Left lung (tissue), 10 donors: ENCODE results near the gene MYO15A. TPM values are rescaled to one million over a fixed set of nuclear protein-coding genes. Genes with fewer than 3 reads are reported as not detected.

Source experiments
- ATAC-seq: fragments of 200-7000 bp; cut with Tn5 transposase; one replicate; pipeline ENCODE4 v1.9.1; 2020; ENCODE audit warnings: moderate library complexity
- DNase-seq, 4 donors: peaks; one replicate each; pipeline ENCODE4 v3.0.0-alpha.2; 2013 to 2020
- H3K27ac ChIP-seq, 2 donors: fragments of 200-600 bp; sonication (generic) in 1 of 2; one replicate each; pipeline versions ENCODE4 v1.5.0 to v1.8.0; 2020 to 2021
- H3K27me3 ChIP-seq, 2 donors: fragments of 200-600 bp; sonication (generic) in 1 of 2; one replicate each; pipeline versions ENCODE4 v1.5.0 to v1.8.0; 2020 to 2021
- H3K36me3 ChIP-seq, 2 donors: fragments of 200-600 bp; sonication (generic) in 1 of 2; one replicate each; pipeline versions ENCODE4 v1.5.0 to v1.8.0; 2020 to 2021
- H3K4me1 ChIP-seq, 2 donors: fragments of 200-600 bp; one replicate each; pipeline ENCODE4 v1.8.0; 2021
- H3K4me3 ChIP-seq, 2 donors: fragments of 200-600 bp; sonication (generic) in 1 of 2; one replicate each; pipeline versions ENCODE4 v1.5.0 to v1.8.0; 2020 to 2021; ENCODE audit warnings: mild to moderate bottlenecking in 1 of 2
- H3K9me3 ChIP-seq, 2 donors: fragments of 200-600 bp; sonication (generic) in 1 of 2; one replicate each; pipeline versions ENCODE4 v1.5.0 to v1.8.0; 2020 to 2021
- CTCF ChIP-seq, 2 donors: fragments of 200-600 bp; sonication (generic) in 1 of 2; IDR thresholded peaks; one replicate each; pipeline versions ENCODE4 v1.5.0 to v1.8.0; 2021; ENCODE audit warnings: antibody characterized with exemption in 2 of 2
- intact Hi-C, 2 donors: fragments of 100-400 bp; cut with DNase I; formaldehyde crosslinking; loops; one replicate each; pipeline versions ENCODE4 v1.11.2 to v1.14.2; 2022
- polyA plus RNA-seq, 6 donors: library from polyadenylated mRNA; unstranded; fragments of 120-200 nt; gene quantifications; one replicate each; pipeline ENCODE4 v1.2.1, GENCODE V29; 2013; ENCODE audit not compliant: insufficient read length in 6 of 6
- total RNA-seq, 2 donors: library from RNA; stranded (reverse); fragmentation: NEBNext Ultra II Directional; extraction: Animal tissue kit (Norgen Biotek cat#: 25700); gene quantifications; one replicate each; pipeline ENCODE4 v1.2.1, GENCODE V29; 2021
- donor health status: DM: no; HTN: yes; CAD: no.
- donor health status: DM: no; HTN: no; CAD: no.

MYO15A gene
- total and polyA plus RNA-seq, 8 donors = 1.3 to 3.2 (median 2.6) TPM

DNA sequence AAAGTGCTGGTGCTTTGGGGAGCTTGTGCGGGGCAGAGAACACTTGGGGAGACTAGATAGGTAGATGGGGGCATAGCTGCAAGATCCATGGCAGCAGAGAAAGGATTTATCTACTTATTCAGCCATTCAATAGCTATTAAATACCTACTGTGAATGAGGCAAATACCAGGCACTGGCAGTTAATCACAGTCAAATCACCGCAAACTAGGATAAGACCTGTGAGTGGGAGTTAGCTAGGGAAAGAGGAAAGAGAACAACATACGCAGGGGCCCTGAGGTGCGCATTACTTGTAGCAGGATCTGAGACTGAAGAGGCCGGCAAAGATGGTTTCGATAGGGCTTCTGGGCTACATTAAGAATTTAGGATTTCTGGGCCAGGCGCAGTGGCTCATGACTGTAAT, 71.2 kb downstream of the MYO15A start:
- Histone ChIP-seq H3K9me3 (no peaks in the 10 kb centered on the region), H3K4me3 (no peak overlapping the region), H3K27me3 (no peaks in the 10 kb centered on the region), H3K36me3 (no peaks in the 10 kb centered on the region), H3K4me1 (peaks cover 0 to 9% of the 10 kb centered on the region in 2 donors), H3K27ac (no peak overlapping the region)
- TF ChIP-seq CTCF (IDR thresholded peaks at IDR 0.05) = no peak
- intact Hi-C loops = no loop called here
- DNase-seq (no peak), ATAC-seq (no peak)

- H3K4me1 ChIP-seq = peaks cover 13 to 24% of the 10 kb centered on the region in 2 donors
- H3K27ac ChIP-seq = no peak overlapping the region
- ATAC-seq (no peak), DNase-seq (no peak)
- H3K4me3 ChIP-seq = no peak overlapping the region
- no peaks in the 10 kb centered on the region for H3K36me3 ChIP-seq
- no peak for TF ChIP-seq CTCF (IDR thresholded peaks at IDR 0.05)
- intact Hi-C loops = no loop called here
- H3K9me3 ChIP-seq = no peaks in the 10 kb centered on the region
- no peaks in the 10 kb centered on the region for H3K27me3 ChIP-seq
Observed at GRCh38 chr17:18181358-18181757, 72.8 kb downstream of the MYO15A start.

- Histone ChIP-seq H3K9me3 (no peaks in the 10 kb centered on the region), H3K4me1 (peaks cover 23 to 34% of the 10 kb centered on the region in 2 donors), H3K27me3 (no peaks in the 10 kb centered on the region), H3K36me3 (peaks cover 0 to 5% of the 10 kb centered on the region in 2 donors), H3K27ac (peak overlapping the region; percentile 99 to 100), H3K4me3 (peak overlapping the region; percentile 51 to 94)
- peak in 3 of 4 donors; percentile 28 to 65 (median 36) for DNase-seq
- ATAC-seq = peak; percentile 5
- intact Hi-C loops = no loop called here
- TF ChIP-seq CTCF (IDR thresholded peaks at IDR 0.05) = no peak
Observed at GRCh38 chr17:18182110-18182977, 73.8 kb downstream of the MYO15A start.

- peak; percentile 59 for ATAC-seq
- H3K4me3 ChIP-seq = peak overlapping the region; percentile 51 to 94
- intact Hi-C loops = no loop called here
- peaks cover 29 to 40% of the 10 kb centered on the region in 2 donors for H3K4me1 ChIP-seq
- peaks cover 0 to 5% of the 10 kb centered on the region in 2 donors for H3K36me3 ChIP-seq
- no peaks in the 10 kb centered on the region for H3K9me3 ChIP-seq
- H3K27ac ChIP-seq = peak overlapping the region; percentile 99 to 100
- DNase-seq = peak in 3 of 4 donors; percentile 88 to 97 (median 89)
- H3K27me3 ChIP-seq = no peaks in the 10 kb centered on the region
- TF ChIP-seq CTCF (IDR thresholded peaks at IDR 0.05) = no peak
Observed at GRCh38 chr17:18182978-18183333, 74.4 kb downstream of the MYO15A start.

DNA sequence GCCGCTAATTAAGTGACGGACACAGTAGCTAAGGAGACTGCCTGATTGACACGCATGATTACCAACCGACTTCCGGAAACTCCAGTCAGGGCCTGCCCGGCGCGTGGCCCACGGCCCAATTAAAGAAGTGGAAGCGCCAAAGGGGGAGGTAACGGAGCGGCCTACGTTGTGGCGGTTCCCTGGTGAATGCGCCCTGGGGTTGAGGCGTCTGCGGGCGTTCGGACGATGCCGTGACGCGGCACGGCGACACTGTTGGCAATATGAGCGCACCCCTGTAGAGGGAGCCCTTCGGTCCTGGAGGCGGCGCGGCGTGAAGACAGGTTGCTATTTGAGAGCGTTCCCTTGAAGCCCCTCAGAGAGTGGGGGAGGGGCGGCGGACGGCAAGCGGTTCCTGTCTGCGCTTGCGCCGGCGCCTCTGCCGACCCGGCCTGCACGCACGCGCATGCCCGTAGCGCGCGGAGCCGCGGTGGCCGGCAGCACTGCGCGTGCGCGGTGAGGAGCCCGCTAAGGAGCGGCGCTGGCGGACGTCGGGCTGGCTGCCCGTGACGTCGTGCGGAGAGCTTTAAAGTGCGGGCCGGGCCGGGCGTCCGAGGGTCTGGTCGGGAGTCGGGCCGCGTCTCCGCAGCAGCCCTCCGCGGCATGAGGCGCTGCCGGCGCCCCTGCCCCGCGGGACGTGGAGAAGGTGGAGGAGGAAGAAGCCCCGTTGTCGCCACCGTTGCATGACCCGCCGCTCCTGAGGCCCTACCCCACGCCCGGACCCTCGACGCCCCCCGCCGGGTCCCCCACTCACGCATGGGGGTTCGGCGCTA, 75.0 kb downstream of the MYO15A start, which contains the start of gene ALKBH5:
Gene ALKBH5 (plus strand): TSS at position 495 of the 809 bp plus-strand sequence. CDS start 416 bp downstream, outside the sequence.
- ATAC-seq (peak; percentile 86), DNase-seq (peak; percentile 97 to 100 (median 98))
- Histone ChIP-seq H3K4me3 (peak within 1 kb of the TSS; percentile 94), H3K27me3 (no peaks in the 10 kb centered on the region), H3K4me1 (peaks cover 35 to 46% of the 10 kb centered on the region in 2 donors), H3K9me3 (no peaks in the 10 kb centered on the region), H3K27ac (peak within 1 kb of the TSS; percentile 99 to 100), H3K36me3 (peaks cover 0 to 10% of the 10 kb centered on the region in 2 donors)
- peak in 1 of 2 donors; percentile 17 for TF ChIP-seq CTCF (IDR thresholded peaks at IDR 0.05)
- intact Hi-C loops = no loop called here
